ENCODE measurements around the gene ORMDL1.

- TF ChIP-seq CTCF (IDR thresholded peaks at IDR 0.05): no peak
- TF ChIP-seq POLR2A (IDR thresholded peaks at IDR 0.05): no peak
- TF ChIP-seq POLR2AphosphoS5 (IDR thresholded peaks at IDR 0.05; ENCODE audit: insufficient read depth in 1 of 2, low read depth in 1 of 2): no peak
Observed at GRCh38 chr2:189726849-189727248, 57.3 kb downstream of the ORMDL1 start.
